Measurements from ENCODE around the gene PDE11A. TPM values are rescaled to one million over a fixed set of nuclear protein-coding genes. Genes with fewer than 3 reads are reported as not detected.

Gene PDE11A
- total and polyA plus RNA-seq, 2 of the 8 experiments (the other 6 are each of a cell fraction or from before 2014, with no cell fraction given): 0.19 to 0.23 TPM

DNA sequence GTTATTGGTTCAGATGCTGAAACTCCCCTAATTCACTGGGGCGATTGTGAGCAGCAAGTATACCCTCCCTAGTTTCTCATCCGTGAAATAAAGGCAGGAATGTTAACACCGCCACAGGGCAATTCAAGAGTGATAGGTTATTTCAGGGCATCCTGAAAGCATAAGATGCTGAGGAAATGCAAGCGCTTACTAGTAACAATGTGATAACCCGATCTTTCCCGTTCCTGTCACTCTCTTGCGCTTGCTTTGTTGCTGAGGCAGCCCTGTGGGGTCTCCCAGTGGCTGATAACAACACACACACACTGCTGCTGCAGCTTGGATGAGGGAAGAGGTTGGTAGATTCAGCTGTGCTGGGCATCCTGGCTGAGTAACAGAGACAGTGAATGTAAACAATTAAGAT, 420.7 kb downstream of the PDE11A start (continued):
- TF ChIP-seq, protein P1, sequence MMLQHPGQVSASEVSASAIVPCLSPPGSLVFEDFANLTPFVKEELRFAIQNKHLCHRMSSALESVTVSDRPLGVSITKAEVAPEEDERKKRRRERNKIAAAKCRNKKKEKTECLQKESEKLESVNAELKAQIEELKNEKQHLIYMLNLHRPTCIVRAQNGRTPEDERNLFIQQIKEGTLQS (IDR thresholded peaks at IDR 0.05; ENCODE audit: insufficient read depth, low read depth, low read length): no peak
- TF ChIP-seq CHD2 (IDR thresholded peaks at IDR 0.05; ENCODE audit: low read length) (no peak), NRF1 (IDR thresholded peaks at IDR 0.05; ENCODE audit: low read depth, low read length) (no peak), RBBP5 (IDR thresholded peaks at IDR 0.05; ENCODE audit: borderline replicate concordance, low read depth, low read length) (no peak), EGR1 (IDR thresholded peaks at IDR 0.05; ENCODE audit: borderline replicate concordance, low read depth, low read length) (no peak)

All from H1 (cell line).